Heart right ventricle (tissue), 16 donors: Measurements from ENCODE around the gene TMEM217. TPM values are rescaled to one million over a fixed set of nuclear protein-coding genes. Genes with fewer than 3 reads are reported as not detected.
A peak's percentile ranks its signal among the peaks of the same experiment; 100 is the strongest.

Source experiments
- ATAC-seq, 8 donors: fragments of 200-7000 bp; cut with Tn5 transposase; one replicate each; pipeline ENCODE4 v1.9.1; 2020; ENCODE audit warnings: mild to moderate bottlenecking in 8 of 8, moderate library complexity in 8 of 8, moderate number of reproducible peaks in 1 of 8
- DNase-seq, 2 donors: peaks; one replicate each; pipeline ENCODE4 v3.0.0-alpha.2; 2020
- H3K27ac ChIP-seq, 10 donors: fragments of 200-600 bp; sonication (generic) in 2 of 10; one replicate each; pipeline versions ENCODE4 v1.5.0 to v1.8.0; 2020 to 2022; ENCODE audit warnings: mild to moderate bottlenecking in 3 of 10
- H3K27me3 ChIP-seq, 7 donors: fragments of 200-600 bp; one replicate each; pipeline ENCODE4 v1.8.0; 2021 to 2022; ENCODE audit warnings: mild to moderate bottlenecking in 2 of 7
- H3K36me3 ChIP-seq, 9 donors: fragments of 200-600 bp; sonication (generic) in 1 of 9; one replicate each; pipeline versions ENCODE4 v1.5.0 to v1.8.0; 2020 to 2022; ENCODE audit warnings: mild to moderate bottlenecking in 2 of 9
- H3K4me1 ChIP-seq, 9 donors: fragments of 200-600 bp; sonication (generic) in 1 of 9; one replicate each; pipeline versions ENCODE4 v1.5.0 to v1.8.0; 2020 to 2022; ENCODE audit warnings: mild to moderate bottlenecking in 4 of 9
- H3K4me3 ChIP-seq, 10 donors: fragments of 200-600 bp; sonication (generic) in 2 of 10; one replicate each; pipeline versions ENCODE4 v1.5.0 to v1.8.0; 2020 to 2022; ENCODE audit warnings: mild to moderate bottlenecking in 7 of 10, moderate library complexity in 2 of 10
- H3K9me3 ChIP-seq, 11 donors: fragments of 200-600 bp in 10 of 11; sonication (generic) in 2 of 11; one replicate each; pipeline versions ENCODE4 v1.5.0 to v1.8.0; 2013 to 2022; ENCODE audit warnings: mild to moderate bottlenecking in 2 of 11, control low read depth in 1 of 11, moderate library complexity in 1 of 11
- CTCF ChIP-seq, 9 donors: fragments of 200-600 bp; sonication (generic) in 2 of 9; IDR thresholded peaks; one replicate each; pipeline versions ENCODE4 v1.5.0 to v1.8.0; 2021 to 2022; ENCODE audit warnings: antibody characterized with exemption in 9 of 9, mild to moderate bottlenecking in 5 of 9, moderate library complexity in 1 of 9
- WGBS, 2 donors: extraction: QIAGEN DNeasy Blood & Tissue Kit; methylation state at CpG; one replicate each; pipeline ENCODE4 v1.1.7; 2013; ENCODE audit warnings: inconsistent platforms in 1 of 2; 5-methylcytosine and 5-hydroxymethylcytosine counted together
- intact Hi-C, 10 donors: fragments of 100-400 bp; cut with DNase I; formaldehyde crosslinking; loops; one replicate each; pipeline versions ENCODE4 v1.11.1 to v1.14.2; 2022
- polyA plus RNA-seq, 2 donors: library from polyadenylated mRNA; stranded (reverse); fragments of 200-250 nt; gene quantifications; one replicate each; pipeline ENCODE4 v1.2.3, GENCODE V29; 2013
- total RNA-seq, 10 donors: library from RNA; stranded (reverse); fragmentation: NEBNext Ultra II Directional in 3 of 10; extraction: Animal tissue kit (Norgen Biotek cat#: 25700) in 3 of 10; gene quantifications; one replicate each; pipeline versions ENCODE4 v1.2.1 to v1.2.4, GENCODE V29; 2021 to 2023
- donor health status: Arrhythmogenic right ventricular cardiomyopathy.
- donor health status: ischemic (EF 13 %, LVEDD 7.1; RV severe dilation, severe dysfunction).
- donor health status: healthy with polysubstance abuse.
- donor health status: DM: no; HTN: yes; CAD: no.
- donor health status: DM: no; HTN: no; CAD: no.
- donor health status: ischemic (EF 25% LVEDD 6.9; RV normal size, moderate dysfunction).
- donor health status: ischemic (EF 25% LVEDD 5.7; RV mildly dilated, moderate dysfunction).
- donor health status: healthy.
- donor health status: DM: yes; HTN: yes; CAD: no.
- donor health status: Ischemic cardiomyopathy.
- donor health status: ischemic (EF 35%, LVEDD 5.7; RV mildly dilated, moderate dysfunction).
- donor health status: nonischemic (EF 11% LVEDD 7.7; RV severe dilation, severe dysfunction).
- donor health status: DM: yes; HTN: yes; CAD: no.
- donor health status: PGD.
- donor health status: ischemic (EF 29% LVEDD 5.4; RV normal size, mild dysfunction).
- donor health status: nonischemic (EF 23%, LVEDD 6.1; RV moderate dilation, normal function).

Gene TMEM217
- total and polyA plus RNA-seq, 12 donors: 0.20 to 1.1 (median 0.41) TPM; not detected in 2

- no peaks in the 10 kb centered on the region for H3K9me3 ChIP-seq
- intact Hi-C loops: no loop called here
- ATAC-seq (no peak), DNase-seq (no peak)
- peak overlapping the region in 8 of 10 donors; percentile 65 to 92 (median 88) for H3K27ac ChIP-seq
- H3K4me3 ChIP-seq: no peak overlapping the region
- H3K36me3 ChIP-seq: no peaks in the 10 kb centered on the region
- no peak for TF ChIP-seq CTCF (IDR thresholded peaks at IDR 0.05)
- 71 to 78% methylated on average over 5 of the region's 5 CpGs for WGBS, 2 donors
- H3K27me3 ChIP-seq: no peaks in the 10 kb centered on the region
- H3K4me1 ChIP-seq: peaks cover 3 to 83% (median 49%) of the 10 kb centered on the region in 9 donors
These were observed 16.0 kb downstream of the TMEM217 start for GRCh38 chr6:37241775-37242428.

- no peak for DNase-seq
- WGBS, 2 donors: 91 to 96% methylated on average over 6 of the region's 6 CpGs
- Histone ChIP-seq H3K4me1 (peaks cover 3 to 79% (median 48%) of the 10 kb centered on the region in 9 donors), H3K27me3 (no peaks in the 10 kb centered on the region), H3K4me3 (no peak overlapping the region), H3K27ac (peak overlapping the region in 7 of 10 donors; percentile 46 to 92 (median 88)), H3K9me3 (no peaks in the 10 kb centered on the region), H3K36me3 (no peaks in the 10 kb centered on the region)
- no peak for ATAC-seq
- intact Hi-C loops: no loop called here
- TF ChIP-seq CTCF (IDR thresholded peaks at IDR 0.05): no peak
These were observed 16.8 kb downstream of the TMEM217 start for GRCh38 chr6:37241131-37241530.

GRCh38 chr6:37239950-37240713 is 17.8 kb downstream of the TMEM217 start:
- DNase-seq: peak; percentile 85 to 97
- no peaks in the 10 kb centered on the region for H3K36me3 ChIP-seq
- H3K9me3 ChIP-seq: no peaks in the 10 kb centered on the region
- intact Hi-C loops: no loop called here
- 30 to 34% methylated on average over 4 of the region's 4 CpGs for WGBS, 2 donors
- no peak overlapping the region for H3K4me3 ChIP-seq
- peaks cover 3 to 70% (median 39%) of the 10 kb centered on the region in 9 donors for H3K4me1 ChIP-seq
- H3K27me3 ChIP-seq: no peaks in the 10 kb centered on the region
- peak overlapping the region; percentile 32 to 92 (median 77) for H3K27ac ChIP-seq
- ATAC-seq: peak; percentile 43 to 82 (median 76)
- TF ChIP-seq CTCF (IDR thresholded peaks at IDR 0.05): no peak

- ATAC-seq: no peak
- TF ChIP-seq CTCF (IDR thresholded peaks at IDR 0.05): no peak
- H3K27ac ChIP-seq: peak overlapping the region; percentile 32 to 92 (median 77)
- H3K36me3 ChIP-seq: no peaks in the 10 kb centered on the region
- no peak for DNase-seq
- intact Hi-C loops: no loop called here
- H3K9me3 ChIP-seq: no peaks in the 10 kb centered on the region
- peaks cover 3 to 64% (median 36%) of the 10 kb centered on the region in 9 donors for H3K4me1 ChIP-seq
- H3K27me3 ChIP-seq: no peaks in the 10 kb centered on the region
- H3K4me3 ChIP-seq: no peak overlapping the region
- 81% methylated on average over 3 of the region's 3 CpGs for WGBS, 2 donors
These were observed 18.4 kb downstream of the TMEM217 start for GRCh38 chr6:37239526-37239925.
